Measurements from ENCODE around the gene SLC25A12.
"Not testable (repeated sequence)": the region's sequence is repeated elsewhere in the genome, so short reads cannot be mapped to it uniquely, and the experiment has no call there.

The SLC25A12 gene

GRCh38 chr2:171822525-171823322 is 71.3 kb downstream of the SLC25A12 start:
- DNase-seq (ENCODE audit: low spot score), result no peak

GRCh38 chr2:171819453-171819852 is 74.6 kb downstream of the SLC25A12 start:
- DNase-seq (ENCODE audit: low spot score), result no peak

- no peak for DNase-seq (ENCODE audit: low spot score)
These were observed 79.2 kb downstream of the SLC25A12 start for GRCh38 chr2:171814883-171815282.

- DNase-seq (ENCODE audit: low spot score), result no peak
These were observed 79.9 kb downstream of the SLC25A12 start for GRCh38 chr2:171814174-171814573.

- DNase-seq (ENCODE audit: low spot score), result no peak
These were observed 80.3 kb downstream of the SLC25A12 start for GRCh38 chr2:171813729-171814128.

- no peak for DNase-seq (ENCODE audit: low spot score)
These were observed 80.9 kb downstream of the SLC25A12 start for GRCh38 chr2:171813126-171813525.

GRCh38 chr2:171811245-171811628 is 82.8 kb downstream of the SLC25A12 start:
- no peak for DNase-seq (ENCODE audit: low spot score)

- no peak for DNase-seq (ENCODE audit: low spot score)
These were observed 83.4 kb downstream of the SLC25A12 start for GRCh38 chr2:171810422-171811244.

GRCh38 chr2:171808885-171809284 is 85.2 kb downstream of the SLC25A12 start:
- not testable (repeated sequence) for DNase-seq (ENCODE audit: low spot score)

- DNase-seq (ENCODE audit: low spot score), result no peak
These were observed 86.1 kb downstream of the SLC25A12 start for GRCh38 chr2:171807831-171808393.

- DNase-seq (ENCODE audit: low spot score), result no peak
These were observed 86.9 kb downstream of the SLC25A12 start for GRCh38 chr2:171807119-171807518.

- DNase-seq (ENCODE audit: low spot score), result no peak
These were observed 89.6 kb downstream of the SLC25A12 start for GRCh38 chr2:171804456-171804855.

GRCh38 chr2:171803757-171804156 is 90.3 kb downstream of the SLC25A12 start:
- DNase-seq (ENCODE audit: low spot score), result no peak

GRCh38 chr2:171800639-171801038 is 93.4 kb downstream of the SLC25A12 start:
- DNase-seq (ENCODE audit: low spot score), result no peak

GRCh38 chr2:171798156-171798820 is 95.8 kb downstream of the SLC25A12 start:
- DNase-seq (ENCODE audit: low spot score), result no peak

GRCh38 chr2:171794918-171795317 is 99.1 kb downstream of the SLC25A12 start:
- no peak for DNase-seq (ENCODE audit: low spot score)

GRCh38 chr2:171793691-171794678 is 100.1 kb downstream of the SLC25A12 start:
- DNase-seq (ENCODE audit: low spot score), result no peak

- DNase-seq (ENCODE audit: low spot score), result no peak
These were observed 101.0 kb downstream of the SLC25A12 start for GRCh38 chr2:171792886-171793580.

- no peak for DNase-seq (ENCODE audit: low spot score)
These were observed 101.9 kb downstream of the SLC25A12 start for GRCh38 chr2:171792157-171792556.

GRCh38 chr2:171791361-171791760 is 102.7 kb downstream of the SLC25A12 start:
- DNase-seq (ENCODE audit: low spot score), result no peak

All from germinal center (tissue), 1 donor.